NT2/D1 (cell line): ENCODE data around the gene TRMT11.
"Not testable (repeated sequence)": the region's sequence is repeated elsewhere in the genome, so short reads cannot be mapped to it uniquely, and the experiment has no call there.

ENCODE experiments used
- DNase-seq: peaks from one replicate; pipeline ENCODE4 v3.0.0-alpha.2; 2011; ENCODE audit warnings: low read depth, low spot score
- H3K27me3 ChIP-seq: 2 replicates; pipeline ENCODE4 v1.6.0; 2011; ENCODE audit warnings: mild to moderate bottlenecking; ENCODE audit not compliant: insufficient read length, insufficient read depth
- H3K36me3 ChIP-seq: 2 replicates; pipeline ENCODE4 v1.6.1; 2011; ENCODE audit warnings: mild to moderate bottlenecking, low read length, mixed read lengths; ENCODE audit not compliant: insufficient read depth, insufficient read length
- H3K4me1 ChIP-seq: 2 replicates; pipeline ENCODE4 v1.5.1; 2011; ENCODE audit not compliant: insufficient read depth, insufficient read length
- H3K4me3 ChIP-seq: 2 replicates; pipeline ENCODE4 v1.5.1; 2011; ENCODE audit warnings: low read depth; ENCODE audit not compliant: insufficient read length
- H3K9ac ChIP-seq: 2 replicates; pipeline ENCODE4 v1.6.0; 2011; ENCODE audit warnings: low read depth; ENCODE audit not compliant: insufficient read length
- H3K9me3 ChIP-seq: 2 replicates; pipeline ENCODE4 v1.5.1; 2011; ENCODE audit warnings: mild to moderate bottlenecking, low read length; ENCODE audit not compliant: insufficient read depth
- SUZ12 ChIP-seq: IDR thresholded peaks from 2 replicates; pipeline ENCODE4 v1.6.1; 2011; ENCODE audit not compliant: insufficient read length, insufficient read depth; ENCODE audit errors: extremely low read depth
- YY1 ChIP-seq: IDR thresholded peaks from 2 replicates; pipeline ENCODE4 v1.6.1; 2011; ENCODE audit not compliant: insufficient read length, insufficient read depth
- ZNF274 ChIP-seq: IDR thresholded peaks from 2 replicates; pipeline ENCODE4 v1.6.1; 2011; ENCODE audit warnings: mild to moderate bottlenecking, low read depth, low read length

Gene TRMT11

DNA sequence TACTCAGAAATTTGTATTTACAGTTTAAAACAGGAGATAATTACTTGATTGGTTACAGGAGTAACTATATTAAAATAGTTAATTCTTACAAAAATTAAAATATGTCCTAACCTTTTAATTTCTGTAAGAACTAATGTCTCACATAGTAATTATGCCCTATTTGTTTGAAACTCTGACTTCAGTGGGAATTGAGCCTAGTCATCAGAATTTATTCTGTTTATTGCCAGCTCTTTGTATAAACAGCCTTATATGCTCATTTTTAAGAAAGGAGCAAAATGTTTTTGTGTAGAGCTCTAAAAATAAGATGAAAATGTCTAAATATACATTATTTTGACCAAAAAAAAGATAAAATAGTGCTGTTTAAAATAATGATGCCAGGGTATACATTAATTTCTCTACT lies 21.5 kb downstream of the TRMT11 start:
- no peaks in the 10 kb centered on the region for H3K9me3 ChIP-seq
- H3K4me3 ChIP-seq: no peak overlapping the region
- no peaks in the 10 kb centered on the region for H3K27me3 ChIP-seq
- H3K4me1 ChIP-seq: no peaks in the 10 kb centered on the region
- H3K36me3 ChIP-seq: peaks cover 45% of the 10 kb centered on the region
- no peak for TF ChIP-seq YY1
- TF ChIP-seq ZNF274: no peak
- TF ChIP-seq SUZ12: no peak
- DNase-seq: no peak
- H3K9ac ChIP-seq: no peak overlapping the region

DNA sequence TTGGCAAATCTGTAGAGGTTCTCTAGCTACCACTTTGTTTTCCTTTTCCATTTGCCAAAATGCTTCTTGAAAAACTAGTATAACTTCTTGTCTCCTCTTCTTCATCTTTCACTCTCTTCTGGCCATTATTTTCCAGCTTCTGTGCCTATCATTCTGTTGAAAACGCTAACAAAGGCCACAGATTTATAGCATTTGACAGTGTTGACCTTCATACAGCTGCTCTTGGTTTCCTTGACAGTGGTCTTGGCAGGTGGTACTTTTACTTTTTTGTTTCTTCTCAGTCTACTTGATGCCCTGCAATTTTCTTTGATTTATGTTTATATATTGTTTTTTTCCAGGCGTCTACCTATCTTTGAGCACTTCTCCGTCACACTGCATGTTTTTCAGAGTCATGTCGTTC lies 23.7 kb downstream of the TRMT11 start:
- Histone ChIP-seq H3K27me3 (no peaks in the 10 kb centered on the region), H3K4me1 (no peaks in the 10 kb centered on the region), H3K9ac (no peak overlapping the region), H3K9me3 (no peaks in the 10 kb centered on the region), H3K36me3 (peaks cover 56% of the 10 kb centered on the region), H3K4me3 (no peak overlapping the region)
- DNase-seq: no peak
- TF ChIP-seq SUZ12 (no peak), ZNF274 (no peak), YY1 (no peak)

DNA sequence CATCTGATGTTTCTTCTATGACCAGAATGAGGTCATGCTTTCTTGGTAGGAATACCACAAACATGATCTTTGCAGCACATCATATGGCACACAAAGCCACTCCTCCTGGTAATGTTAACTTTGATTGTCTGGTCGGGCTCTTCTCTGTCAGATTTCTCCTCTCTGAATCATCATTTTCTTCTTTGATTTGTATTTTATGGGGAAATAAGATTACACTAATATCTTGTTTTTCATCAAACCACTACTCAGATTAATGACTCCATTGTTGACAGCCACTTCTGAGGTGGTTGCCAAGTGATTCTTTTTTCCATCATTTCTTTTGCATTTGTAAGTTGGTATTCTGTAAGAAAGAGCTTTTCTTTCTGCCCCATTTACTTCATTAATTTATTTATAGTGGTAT lies 29.5 kb downstream of the TRMT11 start:
- no peaks in the 10 kb centered on the region for H3K27me3 ChIP-seq
- DNase-seq: no peak
- no peaks in the 10 kb centered on the region for H3K4me1 ChIP-seq
- H3K9ac ChIP-seq: no peak overlapping the region
- TF ChIP-seq ZNF274: no peak
- no peak for TF ChIP-seq SUZ12
- no peak for TF ChIP-seq YY1
- no peaks in the 10 kb centered on the region for H3K9me3 ChIP-seq
- peaks cover 65% of the 10 kb centered on the region for H3K36me3 ChIP-seq
- H3K4me3 ChIP-seq: no peak overlapping the region

DNA sequence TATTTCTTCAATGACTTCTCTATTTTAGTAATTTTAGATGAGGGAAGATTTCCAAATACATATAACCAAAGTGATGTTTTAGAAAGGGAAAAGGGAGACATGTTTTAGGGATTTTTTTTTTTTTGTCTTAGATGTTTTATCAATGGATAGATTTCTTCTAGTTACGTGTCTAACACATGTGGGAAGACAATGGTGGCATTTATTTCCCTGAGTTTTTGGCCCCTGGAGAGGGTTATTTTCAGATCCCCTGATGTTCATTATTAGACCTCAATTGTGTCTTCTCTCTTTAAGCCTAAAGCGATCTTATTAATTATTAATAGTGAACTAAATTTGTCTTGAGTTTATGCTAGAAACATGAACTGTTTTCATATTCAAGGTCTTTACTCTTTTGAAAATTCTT lies 30.3 kb downstream of the TRMT11 start:
- no peak for TF ChIP-seq YY1
- TF ChIP-seq ZNF274: no peak
- TF ChIP-seq SUZ12: no peak
- H3K27me3 ChIP-seq: no peaks in the 10 kb centered on the region
- no peaks in the 10 kb centered on the region for H3K4me1 ChIP-seq
- H3K4me3 ChIP-seq: no peak overlapping the region
- H3K36me3 ChIP-seq: peaks cover 67% of the 10 kb centered on the region
- H3K9me3 ChIP-seq: no peaks in the 10 kb centered on the region
- H3K9ac ChIP-seq: no peak overlapping the region
- DNase-seq: no peak

DNA sequence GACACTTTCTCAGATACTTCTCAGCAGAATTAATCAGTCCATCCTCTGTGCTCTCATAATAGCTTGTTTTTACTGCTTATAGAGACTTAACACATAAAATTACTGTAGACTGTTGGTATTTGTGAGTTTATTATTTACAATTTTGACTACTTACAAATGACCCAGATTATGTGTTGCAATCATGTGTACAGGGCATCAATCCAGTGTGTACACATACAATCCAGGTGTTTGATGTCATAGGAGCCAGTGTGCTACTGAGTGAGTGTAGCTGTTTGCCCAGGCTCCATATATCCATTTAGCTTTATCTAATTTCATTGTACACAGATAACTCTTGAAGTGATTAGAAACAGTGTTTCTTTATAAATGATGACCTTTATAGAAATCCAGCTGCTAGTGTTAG lies 31.3 kb downstream of the TRMT11 start:
- Histone ChIP-seq H3K9ac (no peak overlapping the region), H3K4me1 (no peaks in the 10 kb centered on the region), H3K4me3 (no peak overlapping the region), H3K36me3 (peaks cover 66% of the 10 kb centered on the region), H3K27me3 (no peaks in the 10 kb centered on the region), H3K9me3 (no peaks in the 10 kb centered on the region)
- no peak for DNase-seq
- no peak for TF ChIP-seq SUZ12
- TF ChIP-seq ZNF274: no peak
- no peak for TF ChIP-seq YY1

DNA sequence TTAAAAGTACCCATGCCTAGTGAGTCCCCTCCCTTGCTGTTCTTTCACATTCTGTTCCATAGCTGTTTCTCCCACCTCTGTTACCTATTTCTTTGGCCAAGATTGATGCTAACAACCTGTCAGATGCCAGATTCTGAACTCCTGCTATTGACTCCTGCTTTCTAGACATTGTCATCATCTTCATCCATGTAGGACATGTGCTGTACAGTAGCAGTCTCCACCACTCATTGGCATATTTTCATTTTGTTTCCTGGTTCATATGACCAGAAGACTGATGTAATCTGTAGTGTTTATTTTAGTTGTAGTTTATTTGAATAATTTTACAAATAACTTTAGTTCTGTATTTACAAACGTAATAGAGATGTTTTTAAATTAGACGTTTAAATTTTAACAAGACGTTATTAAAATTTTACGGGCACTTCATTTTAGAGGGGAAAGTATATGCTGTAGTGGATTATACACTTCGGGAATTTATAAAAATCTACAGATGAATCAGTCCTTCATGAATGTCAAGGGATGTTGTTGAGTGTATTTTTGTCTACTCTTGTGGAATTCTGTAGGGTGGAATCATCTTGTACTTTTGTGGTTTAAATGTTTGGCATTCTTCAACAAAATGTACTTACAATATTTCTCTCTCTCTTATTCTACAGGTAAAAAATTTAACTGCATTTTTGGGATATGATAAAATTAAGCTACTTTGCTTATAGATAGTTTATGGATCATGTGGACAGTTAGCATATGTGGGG lies 34.1 kb downstream of the TRMT11 start:
- Histone ChIP-seq H3K9ac (no peak overlapping the region), H3K9me3 (no peaks in the 10 kb centered on the region), H3K4me3 (no peak overlapping the region), H3K27me3 (no peaks in the 10 kb centered on the region), H3K4me1 (no peaks in the 10 kb centered on the region), H3K36me3 (peaks cover 53% of the 10 kb centered on the region)
- TF ChIP-seq SUZ12: no peak
- TF ChIP-seq ZNF274: no peak
- TF ChIP-seq YY1: no peak
- DNase-seq: no peak

DNA sequence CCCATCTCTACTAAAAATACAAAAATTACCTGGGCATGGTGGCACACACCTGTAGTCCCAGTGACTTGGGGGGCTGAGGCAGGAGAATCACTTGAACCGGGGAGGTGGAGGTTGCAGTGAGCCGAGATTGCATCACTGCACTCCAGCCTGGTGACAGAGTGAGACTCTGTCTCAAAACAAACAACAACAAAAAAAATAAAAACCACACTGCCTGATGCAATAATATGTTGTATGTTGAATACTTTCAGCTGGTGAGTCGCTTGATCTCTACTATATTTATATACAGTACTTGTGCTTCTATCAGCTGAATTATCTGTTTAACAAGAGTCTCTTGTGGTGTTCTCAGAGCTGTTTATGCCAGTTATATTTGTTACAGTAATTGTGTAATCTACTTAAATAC lies 37.1 kb downstream of the TRMT11 start:
- not testable (repeated sequence) for H3K4me1 ChIP-seq, DNase-seq, H3K9me3 ChIP-seq, H3K4me3 ChIP-seq, H3K27me3 ChIP-seq, H3K9ac ChIP-seq
- H3K36me3 ChIP-seq: peaks cover 42% of the 10 kb centered on the region
